Kidney epithelial cell (primary cell): ENCODE results near the gene CHRNB1. TPM values are rescaled to one million over a fixed set of nuclear protein-coding genes. Genes with fewer than 3 reads are reported as not detected.

Experiments used
- DNase-seq: peaks from one replicate; pipeline ENCODE4 v3.0.0-alpha.2; 2010; ENCODE audit warnings: low read depth
- H3K27me3 ChIP-seq: 2 replicates; pipeline ENCODE4 v1.6.0; 2011; ENCODE audit warnings: low read length; ENCODE audit not compliant: control insufficient read depth, insufficient read depth
- H3K36me3 ChIP-seq: 2 replicates; pipeline ENCODE4 v1.5.1; 2011; ENCODE audit warnings: low read length; ENCODE audit not compliant: control insufficient read depth, insufficient read depth
- H3K4me3 ChIP-seq: 2 replicates; pipeline ENCODE4 v1.5.1; 2011; ENCODE audit warnings: low read depth, mild to moderate bottlenecking, control low read depth, low read length
- total RNA-seq: library from RNA; depleted of rRNA; stranded (reverse); fragments of >200 nt; gene quantifications from 2 replicates; pipeline ENCODE4 v1.2.3, GENCODE V29; 2015
- TF ChIP-seq, protein P1 (sequence below): IDR thresholded peaks from 2 replicates; pipeline ENCODE4 v1.5.1; 2011; ENCODE audit warnings: mild to moderate bottlenecking, moderate library complexity, low read length, control low read depth, inconsistent platforms; ENCODE audit not compliant: insufficient read depth, poor library complexity, severe bottlenecking

CHRNB1 gene
- total RNA-seq, 1 donor from 2014 or later = 21.6 TPM

DNA sequence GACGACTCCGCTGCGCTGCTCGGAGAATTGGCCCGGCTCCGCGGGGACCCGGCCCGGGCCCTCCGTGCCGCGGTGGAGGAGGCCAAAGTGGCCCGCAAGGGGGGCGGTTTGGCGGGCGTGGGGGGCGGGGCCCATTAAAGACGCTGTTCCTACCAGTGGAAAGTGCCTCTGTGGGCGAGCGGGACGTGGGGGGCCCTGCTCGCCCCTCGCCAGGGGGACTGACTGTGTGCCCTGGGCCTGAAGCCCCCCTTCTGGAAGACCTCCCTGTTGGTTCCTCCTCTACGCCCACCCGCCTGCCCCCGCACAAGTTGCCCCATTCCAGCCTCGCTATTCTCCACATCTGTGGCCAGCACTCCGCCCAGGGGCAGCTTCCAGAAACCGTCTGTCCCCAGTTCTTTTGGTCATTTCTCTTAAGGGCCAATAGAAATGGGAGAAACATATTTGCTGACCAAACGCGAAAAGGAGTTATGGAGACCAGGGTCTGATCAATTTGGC is 7.4 kb upstream of the CHRNB1 start:
- TF ChIP-seq, protein P1, sequence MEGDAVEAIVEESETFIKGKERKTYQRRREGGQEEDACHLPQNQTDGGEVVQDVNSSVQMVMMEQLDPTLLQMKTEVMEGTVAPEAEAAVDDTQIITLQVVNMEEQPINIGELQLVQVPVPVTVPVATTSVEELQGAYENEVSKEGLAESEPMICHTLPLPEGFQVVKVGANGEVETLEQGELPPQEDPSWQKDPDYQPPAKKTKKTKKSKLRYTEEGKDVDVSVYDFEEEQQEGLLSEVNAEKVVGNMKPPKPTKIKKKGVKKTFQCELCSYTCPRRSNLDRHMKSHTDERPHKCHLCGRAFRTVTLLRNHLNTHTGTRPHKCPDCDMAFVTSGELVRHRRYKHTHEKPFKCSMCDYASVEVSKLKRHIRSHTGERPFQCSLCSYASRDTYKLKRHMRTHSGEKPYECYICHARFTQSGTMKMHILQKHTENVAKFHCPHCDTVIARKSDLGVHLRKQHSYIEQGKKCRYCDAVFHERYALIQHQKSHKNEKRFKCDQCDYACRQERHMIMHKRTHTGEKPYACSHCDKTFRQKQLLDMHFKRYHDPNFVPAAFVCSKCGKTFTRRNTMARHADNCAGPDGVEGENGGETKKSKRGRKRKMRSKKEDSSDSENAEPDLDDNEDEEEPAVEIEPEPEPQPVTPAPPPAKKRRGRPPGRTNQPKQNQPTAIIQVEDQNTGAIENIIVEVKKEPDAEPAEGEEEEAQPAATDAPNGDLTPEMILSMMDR = no peak
- Histone ChIP-seq H3K4me3 (peak overlapping the region; percentile 28), H3K36me3 (no peaks in the 10 kb centered on the region), H3K27me3 (peaks cover 2% of the 10 kb centered on the region)
- DNase-seq = no peak

DNA sequence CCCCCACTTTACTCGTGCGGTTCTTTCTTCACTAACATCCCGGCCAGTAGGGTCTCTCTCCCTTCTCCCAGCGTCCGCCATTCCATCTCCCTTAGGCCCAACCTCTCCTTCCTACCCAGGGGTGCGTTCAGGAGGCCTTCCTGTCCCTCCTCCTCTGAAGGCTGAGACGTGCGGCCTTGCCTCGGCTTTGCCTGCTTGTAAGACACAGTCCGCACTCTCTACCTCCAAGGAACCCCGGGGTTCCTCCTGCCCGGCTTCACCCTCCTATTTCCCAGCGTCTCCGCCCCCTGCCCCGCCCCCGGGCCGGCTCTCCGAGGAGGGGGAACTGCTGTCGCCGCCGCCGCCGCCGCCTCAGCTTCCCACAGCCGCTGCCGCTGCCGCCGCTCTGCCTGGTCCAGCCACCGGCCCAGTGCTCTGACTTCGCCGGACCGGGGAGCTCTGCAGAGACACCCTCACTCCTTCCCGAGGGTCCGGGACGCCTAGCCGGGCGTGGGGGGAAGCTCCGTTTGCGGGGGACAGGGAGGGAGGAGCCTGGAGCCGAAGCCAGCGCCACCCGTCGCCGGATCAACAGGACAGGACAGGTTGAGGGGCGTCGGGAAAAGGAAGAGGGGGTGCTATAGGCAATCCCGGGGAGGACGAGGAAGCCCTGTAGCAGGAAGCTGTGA is 6.8 kb upstream of the CHRNB1 start:
- no peak for DNase-seq
- H3K4me3 ChIP-seq = peak overlapping the region; percentile 39
- TF ChIP-seq, protein P1 = no peak
- no peaks in the 10 kb centered on the region for H3K36me3 ChIP-seq
- H3K27me3 ChIP-seq = peaks cover 2% of the 10 kb centered on the region

DNA sequence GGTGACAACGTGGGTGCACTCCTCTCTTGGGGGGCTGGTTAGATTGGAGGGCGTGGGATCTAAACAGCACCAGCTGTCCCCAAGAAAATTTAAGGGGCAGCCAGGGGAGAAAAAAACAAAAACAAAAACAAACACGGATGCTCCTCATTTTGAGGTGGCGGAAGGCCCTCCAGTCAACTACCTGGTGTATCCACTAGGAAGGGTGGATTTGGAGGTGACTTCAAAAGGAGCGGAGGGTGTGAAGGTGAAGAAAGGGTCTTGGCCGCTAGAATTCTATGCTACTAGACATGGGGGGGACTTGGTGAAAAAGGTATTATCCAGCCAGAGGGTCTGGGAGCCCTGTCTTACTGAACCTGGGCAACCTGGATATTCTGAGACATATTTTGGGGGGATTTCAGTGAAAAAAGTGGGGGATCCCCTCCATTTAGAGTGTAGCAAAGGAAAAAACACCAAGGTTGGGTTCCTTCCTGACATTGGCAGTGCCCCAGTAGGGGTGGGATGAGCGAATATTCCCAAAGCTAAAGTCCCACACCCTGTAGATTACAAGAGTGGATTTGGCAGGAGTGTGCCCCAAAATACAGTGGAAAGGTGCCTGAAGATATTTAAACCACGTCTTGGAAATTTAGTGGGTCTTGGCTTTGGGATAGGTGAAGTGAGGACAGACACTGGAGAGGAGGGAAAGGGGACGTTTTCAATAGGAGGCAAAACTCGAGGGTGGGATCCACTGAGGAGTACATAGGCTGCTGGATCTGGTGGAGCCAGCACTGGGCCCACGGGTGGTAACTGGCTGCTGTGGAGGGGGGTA is 6.0 kb upstream of the CHRNB1 start:
- Histone ChIP-seq H3K36me3 (no peaks in the 10 kb centered on the region), H3K4me3 (peak overlapping the region; percentile 51), H3K27me3 (peaks cover 2% of the 10 kb centered on the region)
- DNase-seq = no peak
- TF ChIP-seq, protein P1 = no peak

DNA sequence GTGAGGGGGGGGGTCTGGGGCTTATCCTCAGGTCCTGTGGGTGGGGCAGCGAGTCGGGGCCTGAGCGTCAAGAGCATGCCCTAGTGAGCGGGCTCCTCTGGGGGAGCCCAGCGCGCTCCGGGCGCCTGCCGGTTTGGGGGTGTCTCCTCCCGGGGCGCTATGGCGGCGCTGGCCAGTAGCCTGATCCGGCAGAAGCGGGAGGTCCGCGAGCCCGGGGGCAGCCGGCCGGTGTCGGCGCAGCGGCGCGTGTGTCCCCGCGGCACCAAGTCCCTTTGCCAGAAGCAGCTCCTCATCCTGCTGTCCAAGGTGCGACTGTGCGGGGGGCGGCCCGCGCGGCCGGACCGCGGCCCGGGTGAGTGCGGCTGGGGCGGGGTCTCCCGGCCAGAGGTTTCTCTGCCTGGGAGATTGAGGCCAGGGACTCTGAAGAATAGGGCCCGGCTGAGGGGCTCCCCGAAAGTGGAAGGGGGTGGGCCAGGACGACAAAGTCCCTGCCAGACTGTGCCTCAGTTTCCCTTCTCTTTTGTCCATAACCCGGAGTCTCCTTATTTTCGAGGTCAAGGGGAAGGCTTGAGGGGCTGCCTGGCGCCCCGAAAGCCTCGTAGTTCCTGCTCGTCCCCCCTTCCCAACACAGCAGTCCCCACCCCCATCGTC is 5.3 kb upstream of the CHRNB1 start, which contains the start of gene FGF11:
Gene FGF11 (plus strand): TSS at position 51 of the 651 bp plus-strand sequence. CDS start 109 bp downstream, at position 160.
- peaks cover 2% of the 10 kb centered on the region for H3K27me3 ChIP-seq
- DNase-seq = no peak
- peak within 1 kb of the TSS; percentile 51 for H3K4me3 ChIP-seq
- TF ChIP-seq, protein P1 = no peak
- no peaks in the 10 kb centered on the region for H3K36me3 ChIP-seq

DNA sequence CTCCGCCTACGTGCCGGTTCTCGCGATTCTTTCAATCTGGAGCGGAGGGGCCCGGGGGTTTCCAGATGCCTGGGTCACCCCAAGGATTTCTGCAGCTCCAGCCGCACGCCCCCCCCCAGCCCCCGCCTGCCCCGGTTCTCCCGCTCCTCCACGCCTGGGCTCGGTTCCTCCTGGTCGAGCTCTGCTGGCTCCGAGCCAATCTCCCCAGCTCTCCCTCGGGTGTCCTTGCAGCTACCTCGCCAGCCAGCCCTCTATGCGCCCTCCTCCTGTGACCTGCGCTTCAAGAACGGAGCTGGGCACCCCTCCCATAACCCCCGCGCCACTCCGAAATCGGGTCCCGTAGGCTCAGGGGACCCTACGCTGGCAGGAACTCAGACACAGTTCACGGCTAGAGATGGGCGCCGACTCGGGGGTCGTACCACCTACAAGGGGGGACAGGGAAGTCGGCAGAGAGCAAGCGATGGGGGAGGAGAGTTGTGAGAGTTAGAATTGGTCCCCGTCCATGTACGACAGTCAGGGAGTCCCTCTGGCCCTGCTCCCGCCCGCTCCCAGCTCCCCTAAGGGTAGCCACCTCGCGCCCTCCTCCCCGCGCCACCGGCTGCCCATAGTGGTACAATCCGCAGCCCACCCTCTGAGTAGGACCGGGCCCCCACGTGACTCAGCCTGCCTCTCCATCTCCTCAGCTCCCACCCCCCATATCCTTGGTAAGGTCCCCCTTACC is 4.6 kb upstream of the CHRNB1 start:
- Histone ChIP-seq H3K27me3 (peaks cover 2% of the 10 kb centered on the region), H3K4me3 (peak overlapping the region; percentile 51), H3K36me3 (no peaks in the 10 kb centered on the region)
- TF ChIP-seq, protein P1 = no peak
- DNase-seq = no peak
